ENCODE measurements around the gene KCNJ11. TPM values are rescaled to one million over a fixed set of nuclear protein-coding genes. Genes with fewer than 3 reads are reported as not detected.

Gene KCNJ11
- total RNA-seq, 1 donor from 2014 or later, result 18.6 TPM

- Mint-ChIP-seq H3K9me3 (no peaks in the 10 kb centered on the region), H3K36me3 (peaks cover 17% of the 10 kb centered on the region), H3K4me3 (no peak overlapping the region), H3K27ac (no peak overlapping the region), H3K4me1 (ENCODE audit: unreplicated experiment) (no peaks in the 10 kb centered on the region), H3K27me3 (no peaks in the 10 kb centered on the region)
- DNase-seq (ENCODE audit: extremely low spot score, unreplicated experiment), result no peak
- TF ChIP-seq, protein P1, sequence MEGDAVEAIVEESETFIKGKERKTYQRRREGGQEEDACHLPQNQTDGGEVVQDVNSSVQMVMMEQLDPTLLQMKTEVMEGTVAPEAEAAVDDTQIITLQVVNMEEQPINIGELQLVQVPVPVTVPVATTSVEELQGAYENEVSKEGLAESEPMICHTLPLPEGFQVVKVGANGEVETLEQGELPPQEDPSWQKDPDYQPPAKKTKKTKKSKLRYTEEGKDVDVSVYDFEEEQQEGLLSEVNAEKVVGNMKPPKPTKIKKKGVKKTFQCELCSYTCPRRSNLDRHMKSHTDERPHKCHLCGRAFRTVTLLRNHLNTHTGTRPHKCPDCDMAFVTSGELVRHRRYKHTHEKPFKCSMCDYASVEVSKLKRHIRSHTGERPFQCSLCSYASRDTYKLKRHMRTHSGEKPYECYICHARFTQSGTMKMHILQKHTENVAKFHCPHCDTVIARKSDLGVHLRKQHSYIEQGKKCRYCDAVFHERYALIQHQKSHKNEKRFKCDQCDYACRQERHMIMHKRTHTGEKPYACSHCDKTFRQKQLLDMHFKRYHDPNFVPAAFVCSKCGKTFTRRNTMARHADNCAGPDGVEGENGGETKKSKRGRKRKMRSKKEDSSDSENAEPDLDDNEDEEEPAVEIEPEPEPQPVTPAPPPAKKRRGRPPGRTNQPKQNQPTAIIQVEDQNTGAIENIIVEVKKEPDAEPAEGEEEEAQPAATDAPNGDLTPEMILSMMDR (conservative IDR thresholded peaks at IDR 0.05), result no peak
Observed at GRCh38 chr11:17381156-17381555, 7.3 kb downstream of the KCNJ11 start.

GRCh38 chr11:17379383-17380180, 8.9 kb downstream of the KCNJ11 start:
- TF ChIP-seq, protein P1 (conservative IDR thresholded peaks at IDR 0.05), result no peak
- Mint-ChIP-seq H3K9me3 (no peaks in the 10 kb centered on the region), H3K36me3 (peaks cover 20% of the 10 kb centered on the region), H3K27ac (no peak overlapping the region), H3K4me3 (no peak overlapping the region), H3K27me3 (no peaks in the 10 kb centered on the region), H3K4me1 (ENCODE audit: unreplicated experiment) (no peaks in the 10 kb centered on the region)
- no peak for DNase-seq (ENCODE audit: extremely low spot score, unreplicated experiment)

DNA sequence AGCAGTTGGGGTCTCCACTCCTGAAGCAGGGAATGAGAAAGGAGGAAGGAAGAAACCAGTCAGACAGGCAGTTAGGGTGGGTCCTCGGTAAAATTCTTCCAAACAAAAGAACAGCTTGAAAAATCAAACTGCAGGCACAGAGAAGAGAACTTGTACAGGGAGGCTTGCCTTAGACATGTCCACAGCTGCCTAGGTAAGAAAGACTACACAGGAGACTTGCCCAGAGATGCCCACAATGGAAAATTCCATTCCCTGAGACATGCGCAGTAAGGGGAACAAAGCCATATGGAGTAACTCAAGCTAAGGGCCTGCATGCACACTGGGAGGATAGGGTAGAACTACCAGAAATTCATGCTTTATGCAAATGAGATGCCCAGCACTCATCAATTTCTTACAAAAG, 9.8 kb downstream of the KCNJ11 start:
- H3K36me3 Mint-ChIP-seq, result peaks cover 26% of the 10 kb centered on the region
- no peaks in the 10 kb centered on the region for H3K9me3 Mint-ChIP-seq
- H3K4me1 Mint-ChIP-seq (ENCODE audit: unreplicated experiment), result no peaks in the 10 kb centered on the region
- TF ChIP-seq, protein P1 (conservative IDR thresholded peaks at IDR 0.05), result no peak
- H3K27ac Mint-ChIP-seq, result peak overlapping the region; percentile 80
- H3K4me3 Mint-ChIP-seq, result no peak overlapping the region
- no peak for DNase-seq (ENCODE audit: extremely low spot score, unreplicated experiment)
- H3K27me3 Mint-ChIP-seq, result no peaks in the 10 kb centered on the region

GRCh38 chr11:17376493-17376892, 12.0 kb downstream of the KCNJ11 start:
- H3K9me3 Mint-ChIP-seq, result peaks cover 8% of the 10 kb centered on the region
- no peak for DNase-seq (ENCODE audit: extremely low spot score, unreplicated experiment)
- no peaks in the 10 kb centered on the region for H3K4me1 Mint-ChIP-seq (ENCODE audit: unreplicated experiment)
- no peak overlapping the region for H3K27ac Mint-ChIP-seq
- TF ChIP-seq, protein P1 (conservative IDR thresholded peaks at IDR 0.05), result no peak
- peaks cover 43% of the 10 kb centered on the region for H3K36me3 Mint-ChIP-seq
- no peak overlapping the region for H3K4me3 Mint-ChIP-seq
- no peaks in the 10 kb centered on the region for H3K27me3 Mint-ChIP-seq

GRCh38 chr11:17375547-17375946, 12.9 kb downstream of the KCNJ11 start:
- DNase-seq (ENCODE audit: extremely low spot score, unreplicated experiment), result no peak
- Mint-ChIP-seq H3K4me1 (ENCODE audit: unreplicated experiment) (no peaks in the 10 kb centered on the region), H3K27me3 (no peaks in the 10 kb centered on the region), H3K9me3 (peaks cover 17% of the 10 kb centered on the region), H3K27ac (no peak overlapping the region), H3K36me3 (peaks cover 53% of the 10 kb centered on the region), H3K4me3 (no peak overlapping the region)
- TF ChIP-seq, protein P1 (conservative IDR thresholded peaks at IDR 0.05), result no peak

All from type B pancreatic cell (in vitro differentiated cells).